ENCODE measurements around the gene PRAMEF7.
"Not testable (repeated sequence)": the region's sequence is repeated elsewhere in the genome, so short reads cannot be mapped to it uniquely, and the experiment has no call there.

PRAMEF7 gene

DNA sequence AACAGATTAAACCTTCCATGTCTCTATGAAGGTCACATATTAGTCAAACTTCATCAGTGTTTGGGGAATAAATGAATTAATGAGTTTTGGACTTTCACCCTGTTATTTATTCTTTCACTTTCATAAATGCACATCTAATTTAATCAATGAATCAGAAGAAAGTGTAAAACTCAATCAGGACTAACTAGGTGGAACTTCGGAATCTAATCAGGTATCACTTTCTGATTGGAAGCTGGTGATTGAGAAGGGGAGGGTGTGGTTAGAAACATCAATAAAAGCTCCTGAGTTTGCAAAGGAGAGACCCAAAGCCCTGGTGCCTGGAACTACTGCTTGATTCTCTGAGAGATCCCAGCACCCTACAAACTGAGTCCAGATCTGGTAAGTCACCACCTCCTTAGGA lies at the start of gene PRAMEF7:
Gene PRAMEF7 (plus strand): TSS at position 301 of the 400 bp plus-strand sequence. CDS start 1,083 bp downstream, outside the sequence.
- not testable (repeated sequence) for DNase-seq

DNA sequence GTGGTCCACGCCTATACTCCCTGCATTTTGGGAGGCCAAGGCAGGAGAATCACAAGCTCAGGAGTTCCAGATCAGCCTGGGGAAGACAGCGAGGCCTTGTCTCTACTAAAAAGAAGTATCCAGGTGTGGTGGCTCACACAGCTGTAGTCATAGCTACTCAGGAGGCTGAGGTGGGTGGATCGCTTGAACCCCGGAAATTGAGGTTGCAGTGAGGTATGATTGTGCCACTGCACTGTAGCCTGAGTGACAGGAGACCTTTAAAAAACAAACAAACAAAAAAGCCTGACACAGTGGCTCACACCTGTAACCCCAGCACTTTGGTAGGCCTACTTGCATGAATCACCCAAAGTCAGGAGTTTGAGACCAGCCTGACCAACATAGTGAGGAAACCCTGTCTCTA lies 38.0 kb upstream of the PRAMEF7 start:
- not testable (repeated sequence) for DNase-seq

DNA sequence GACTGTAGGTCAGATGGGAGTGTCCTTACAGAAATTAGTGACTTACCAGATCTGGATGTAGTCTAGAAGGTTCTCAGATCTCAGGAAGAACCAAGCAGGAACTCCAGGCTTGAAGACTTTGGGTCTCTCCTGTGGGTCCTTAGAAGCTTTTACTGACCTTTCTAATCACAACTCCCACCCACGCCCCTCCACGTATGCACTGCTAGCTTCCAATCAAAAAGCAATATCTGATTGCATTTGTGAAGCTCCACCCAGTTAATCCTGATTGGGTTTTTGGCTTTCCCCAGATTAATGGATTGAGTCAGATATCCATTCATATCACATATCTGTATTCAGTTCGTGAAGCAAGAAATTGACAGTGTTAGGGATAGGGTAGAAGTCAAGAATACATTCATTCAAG lies 30.3 kb upstream of the PRAMEF7 start, which contains the start of gene PRAMEF4:
Gene PRAMEF4 (minus strand): TSS at position 101 of the 400 bp plus-strand sequence. CDS start 2,807 bp downstream, outside the sequence.
- DNase-seq: not testable (repeated sequence)

DNA sequence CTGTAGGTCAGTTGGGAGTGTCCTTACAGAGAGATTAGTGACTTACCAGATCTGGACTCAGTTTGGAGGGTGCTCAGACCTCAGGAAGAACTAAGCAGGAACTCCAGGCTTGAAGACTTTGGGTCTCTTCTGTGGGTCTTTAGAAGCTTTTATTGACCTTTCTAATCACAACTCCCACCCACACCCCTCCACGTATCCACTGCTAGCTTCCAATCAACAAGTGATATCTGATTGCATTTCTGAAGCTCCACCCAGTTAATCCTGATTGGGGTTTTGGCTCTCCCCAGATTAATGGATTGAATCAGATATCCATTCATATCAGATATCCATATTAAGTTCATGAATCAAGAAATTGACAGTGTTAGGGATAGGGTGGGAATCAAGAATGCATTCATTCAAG lies 18.2 kb upstream of the PRAMEF7 start, which contains the start of gene PRAMEF10:
Gene PRAMEF10 (minus strand): TSS at position 101 of the 400 bp plus-strand sequence. CDS start 2,423 bp downstream, outside the sequence.
- not testable (repeated sequence) for DNase-seq

DNA sequence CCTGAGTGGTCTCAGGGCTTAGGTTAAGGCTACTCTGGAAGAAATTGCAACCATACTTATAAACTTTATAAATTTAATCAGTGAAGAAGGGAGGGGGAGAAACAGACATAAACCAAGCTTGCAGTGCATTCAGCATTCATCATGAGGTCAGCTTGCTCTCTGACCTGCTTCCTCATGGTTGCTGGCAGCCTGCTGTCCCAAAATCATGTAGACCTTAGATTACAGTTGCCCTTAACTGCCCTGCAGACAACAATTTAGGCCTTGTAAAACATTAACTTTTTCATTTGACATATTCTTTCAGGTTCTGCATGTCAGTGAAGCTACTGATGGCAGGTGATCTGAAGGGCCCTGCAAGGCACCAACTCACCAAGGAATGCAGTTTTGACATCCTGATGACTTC lies 17.2 kb upstream of the PRAMEF7 start:
- DNase-seq: not testable (repeated sequence)

DNA sequence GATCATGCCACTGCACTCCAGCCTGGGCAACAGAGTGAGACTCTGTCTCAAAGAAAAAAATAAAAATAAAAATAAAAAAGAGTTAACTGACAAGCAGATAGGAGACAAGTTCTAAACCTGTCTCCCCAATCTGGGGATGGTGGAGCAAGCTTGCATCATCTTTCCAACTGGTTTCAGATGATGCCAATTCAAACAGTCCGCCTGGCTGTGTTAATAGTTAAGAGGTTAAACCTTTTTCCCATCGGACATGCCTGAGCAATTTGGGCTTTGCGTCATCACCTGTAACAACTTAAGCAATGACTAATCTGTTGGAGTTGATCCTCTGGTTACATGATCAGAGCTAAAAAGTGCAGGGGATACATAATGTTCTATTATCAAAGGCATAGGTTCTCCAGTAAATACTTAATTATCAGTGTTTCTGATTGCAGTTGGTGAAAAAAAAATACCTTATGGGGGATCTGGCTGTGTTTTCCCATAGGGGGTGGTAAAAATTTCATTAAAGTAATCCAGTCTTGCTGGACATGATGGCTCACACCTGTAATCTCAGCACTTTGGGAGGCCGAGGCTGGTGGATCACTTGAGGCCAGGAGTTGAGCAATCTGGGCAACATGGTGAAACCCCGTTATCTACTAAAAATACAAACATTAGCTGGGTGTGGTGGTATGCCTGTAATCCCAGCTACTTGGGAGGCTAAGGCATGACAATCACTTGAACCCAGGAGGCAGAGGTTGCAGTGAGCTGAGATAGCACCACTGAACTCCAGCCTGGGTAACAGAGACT lies 12.4 kb upstream of the PRAMEF7 start:
- DNase-seq: not testable (repeated sequence)

DNA sequence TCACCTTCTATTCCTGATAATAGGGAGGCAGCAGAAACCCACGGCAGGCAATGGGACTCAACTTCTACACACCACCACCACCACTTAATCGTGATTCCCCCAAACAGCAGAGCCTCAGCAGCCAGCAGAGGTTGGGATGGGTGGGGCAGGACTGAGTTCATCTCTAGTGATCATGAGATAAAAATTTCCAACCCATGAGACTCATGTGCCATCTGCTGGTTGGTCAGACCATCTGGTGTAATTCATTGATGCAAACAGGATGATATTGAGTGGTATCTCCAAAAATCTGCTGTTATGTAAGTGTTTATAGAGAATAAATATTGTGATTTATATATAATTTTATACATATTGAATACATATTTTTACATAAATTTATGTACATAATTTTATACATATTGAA lies 5.3 kb downstream of the PRAMEF7 start:
- DNase-seq: not testable (repeated sequence)

DNA sequence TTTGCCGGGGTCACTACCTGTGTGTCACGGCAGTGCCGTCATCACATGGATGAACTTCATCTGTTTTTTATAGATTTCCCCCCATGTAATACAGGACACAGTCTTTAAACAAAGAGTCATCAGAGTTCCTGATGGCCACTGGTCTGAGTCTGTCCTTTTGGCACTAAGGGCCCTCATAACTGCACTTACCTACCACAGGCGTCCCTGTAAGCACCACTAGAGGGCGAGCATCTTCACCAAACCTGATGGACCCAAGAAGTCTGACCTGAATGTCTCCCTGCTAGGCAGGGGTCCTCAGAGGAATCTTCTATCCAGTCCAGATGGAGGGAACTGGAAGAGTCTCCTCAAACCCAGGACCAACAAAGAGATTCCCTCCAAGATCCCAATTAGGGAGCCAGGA lies 8.0 kb downstream of the PRAMEF7 start:
- DNase-seq: not testable (repeated sequence)

DNA sequence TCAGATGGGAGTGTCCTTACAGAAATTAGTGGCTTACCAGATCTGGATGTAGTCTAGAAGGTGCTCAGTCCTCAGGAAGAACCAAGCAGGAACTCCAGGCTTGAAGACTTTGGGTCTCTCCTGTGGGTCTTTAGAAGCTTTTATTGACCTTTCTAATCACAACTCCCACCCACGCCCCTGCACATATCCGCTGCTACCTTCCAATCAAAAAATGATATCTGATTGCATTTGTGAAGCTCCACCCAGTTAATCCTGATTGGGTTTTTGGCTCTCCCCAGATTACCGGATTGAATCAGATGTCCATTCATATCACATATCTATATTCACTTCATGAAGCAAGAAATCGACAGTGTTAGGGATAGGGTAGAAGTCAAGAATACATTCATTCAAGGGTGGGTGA lies 31.1 kb downstream of the PRAMEF7 start, which contains the start of gene PRAMEF6:
Gene PRAMEF6 (minus strand): TSS at position 101 of the 400 bp plus-strand sequence. CDS start 5,062 bp downstream, outside the sequence.
- not testable (repeated sequence) for DNase-seq

All from stimulated activated CD4-positive, alpha-beta T cell treated with anti-CD3 and anti-CD28 coated beads, Interleukin-15, amount 100 ng/mL, for 24 hours (primary cell).